PC-9 (cell line): ENCODE data around the gene PMAIP1.

Source experiments
- CTCF ChIP-seq: fragments of 200-600 bp; sonication (generic); conservative IDR thresholded peaks from 2 replicates; pipeline ENCODE4 v1.6.1; 2017; ENCODE audit warnings: mixed run types, antibody characterized with exemption, mild to moderate bottlenecking, moderate library complexity
- EZH2 ChIP-seq: fragments of 200-600 bp; sonication (generic); IDR thresholded peaks from 2 replicates; pipeline ENCODE4 v1.8.0; 2017; ENCODE audit warnings: antibody characterized with exemption, low read depth

GRCh38 chr18:59927246-59927825, 27.5 kb downstream of the PMAIP1 start:
- no peak for TF ChIP-seq CTCF
- TF ChIP-seq EZH2, result no peak
